Smooth muscle cell (in vitro differentiated cells): Measurements from ENCODE around the gene SKIC2. TPM values are rescaled to one million over a fixed set of nuclear protein-coding genes. Genes with fewer than 3 reads are reported as not detected.

Source experiments
- DNase-seq: peaks from one replicate; lab custom pipeline; 2025; ENCODE audit not compliant: unreplicated experiment; lab: John Stamatoyannopoulos, UW
- H2AFZ ChIP-seq: fragments of 200-600 bp; sonication (generic); 2 replicates; pipeline ENCODE4 v1.6.0; 2016; ENCODE audit warnings: antibody characterized with exemption, low read depth, mild to moderate bottlenecking
- H3F3A ChIP-seq: fragments of 200-600 bp; sonication (generic); 2 replicates; pipeline ENCODE4 v1.6.0; 2017; ENCODE audit warnings: antibody characterized with exemption, low read depth
- H3K27ac ChIP-seq: fragments of 200-600 bp; sonication (generic); 2 replicates; pipeline ENCODE4 v1.5.1; 2016; ENCODE audit warnings: low read depth, mild to moderate bottlenecking
- H3K27me3 ChIP-seq: fragments of 200-600 bp; sonication (generic); 2 replicates; pipeline ENCODE4 v1.6.1; 2016; ENCODE audit warnings: low read depth, mild to moderate bottlenecking
- H3K36me3 ChIP-seq: fragments of 200-600 bp; sonication (generic); 2 replicates; pipeline ENCODE4 v1.5.1; 2016; ENCODE audit warnings: low read depth
- H3K4me1 ChIP-seq: fragments of 200-600 bp; sonication (generic); 2 replicates; pipeline ENCODE4 v1.5.1; 2016; ENCODE audit warnings: low read depth
- H3K4me2 ChIP-seq: fragments of 200-600 bp; sonication (generic); 2 replicates; pipeline ENCODE4 v1.6.0; 2016; ENCODE audit warnings: mild to moderate bottlenecking
- H3K4me3 ChIP-seq: fragments of 200-600 bp; sonication (generic); 2 replicates; pipeline ENCODE4 v1.5.1; 2016; ENCODE audit warnings: mild to moderate bottlenecking
- H3K79me2 ChIP-seq: fragments of 200-600 bp; sonication (generic); 2 replicates; pipeline ENCODE4 v1.6.0; 2016; ENCODE audit warnings: low read depth, mild to moderate bottlenecking
- H3K9ac ChIP-seq: fragments of 200-600 bp; sonication (generic); 2 replicates; pipeline ENCODE4 v1.6.0; 2016; ENCODE audit warnings: low read depth
- H3K9me3 ChIP-seq: fragments of 200-600 bp; sonication (generic); replicated peaks from 2 replicates; pipeline ENCODE4 v1.5.1; 2016; ENCODE audit warnings: low read depth
- H4K20me1 ChIP-seq: fragments of 200-600 bp; sonication (generic); 2 replicates; pipeline ENCODE4 v1.6.0; 2016; ENCODE audit warnings: low read depth
- CTCF ChIP-seq: fragments of 200-600 bp; sonication (generic); IDR thresholded peaks from 2 replicates; pipeline ENCODE4 v1.5.1; 2017; ENCODE audit warnings: borderline replicate concordance, mild to moderate bottlenecking, antibody characterized with exemption; ENCODE audit not compliant: insufficient read depth, poor library complexity, severe bottlenecking
- WGBS: methylation state at CpG from one replicate; pipeline ENCODE4 v1.1.7; 2016; ENCODE audit warnings: low lambda C conversion rate; 5-methylcytosine and 5-hydroxymethylcytosine counted together
- polyA plus RNA-seq: library from polyadenylated mRNA; unstranded; fragments of >200 nt; fragmentation: Nextera tagmentation; extraction: Ambion mirVana; gene quantifications from 2 replicates; pipeline ENCODE4 v1.2.1, GENCODE V29; 2016
- total RNA-seq: library from RNA; depleted of rRNA; stranded (reverse); fragments of >200 nt; gene quantifications from 2 replicates; pipeline ENCODE4 v1.2.3, GENCODE V29; 2014

SKIC2 gene
- total and polyA plus RNA-seq, 2 experiments from 2014 or later: 27.6 to 56.0 TPM

- H3K9ac ChIP-seq: no peak overlapping the region
- peaks cover 14% of the 10 kb centered on the region for H3K4me1 ChIP-seq
- no peaks in the 10 kb centered on the region for H4K20me1 ChIP-seq
- H2AFZ ChIP-seq: no peak overlapping the region
- no peaks in the 10 kb centered on the region for H3K27me3 ChIP-seq
- WGBS: 99% methylated on average over 23 of the region's 23 CpGs
- DNase-seq: no peak
- H3K4me2 ChIP-seq: no peak overlapping the region
- H3F3A ChIP-seq: no peaks in the 10 kb centered on the region
- peak overlapping the region; percentile 96 for H3K27ac ChIP-seq
- peaks cover 9% of the 10 kb centered on the region for H3K36me3 ChIP-seq
- H3K9me3 ChIP-seq: no peaks in the 10 kb centered on the region
- H3K79me2 ChIP-seq: peaks cover 18% of the 10 kb centered on the region
- TF ChIP-seq CTCF: no peak
- H3K4me3 ChIP-seq: no peak overlapping the region
Measured at GRCh38 chr6:31968791-31969711, 10.1 kb downstream of the SKIC2 start.

GRCh38 chr6:31969712-31970603, 11.0 kb downstream of the SKIC2 start:
- Histone ChIP-seq H3K9me3 (no peaks in the 10 kb centered on the region), H3K27me3 (no peaks in the 10 kb centered on the region), H3K9ac (no peak overlapping the region), H3K79me2 (peaks cover 24% of the 10 kb centered on the region), H3K36me3 (peaks cover 9% of the 10 kb centered on the region), H3K27ac (peak overlapping the region; percentile 96), H3K4me3 (no peak overlapping the region), H2AFZ (no peak overlapping the region), H4K20me1 (no peaks in the 10 kb centered on the region), H3F3A (no peaks in the 10 kb centered on the region), H3K4me1 (peaks cover 14% of the 10 kb centered on the region), H3K4me2 (no peak overlapping the region)
- no peak for TF ChIP-seq CTCF
- 89% methylated on average over 17 of the region's 17 CpGs for WGBS
- DNase-seq: no peak

GRCh38 chr6:31970604-31971271, 11.8 kb downstream of the SKIC2 start:
- Histone ChIP-seq H2AFZ (no peak overlapping the region), H3K79me2 (peaks cover 24% of the 10 kb centered on the region), H3K9me3 (no peaks in the 10 kb centered on the region), H3K4me1 (peaks cover 14% of the 10 kb centered on the region), H3F3A (no peaks in the 10 kb centered on the region), H3K4me3 (peak overlapping the region; percentile 60), H4K20me1 (no peaks in the 10 kb centered on the region), H3K9ac (peak overlapping the region; percentile 94), H3K4me2 (peak overlapping the region; percentile 97), H3K27ac (peak overlapping the region; percentile 96), H3K36me3 (peaks cover 6% of the 10 kb centered on the region), H3K27me3 (no peaks in the 10 kb centered on the region)
- WGBS: 97% methylated on average over 18 of the region's 18 CpGs
- no peak for DNase-seq
- TF ChIP-seq CTCF: no peak
